Fibroblast of skin of right quadriceps (primary cell): Measurements from ENCODE around the gene SSX4.
"Not testable (repeated sequence)": the region's sequence is repeated elsewhere in the genome, so short reads cannot be mapped to it uniquely, and the experiment has no call there.

Experiments
- DNase-seq: peaks from one replicate; pipeline ENCODE4 v3.0.0-alpha.2; 2013

Gene SSX4, protein sequence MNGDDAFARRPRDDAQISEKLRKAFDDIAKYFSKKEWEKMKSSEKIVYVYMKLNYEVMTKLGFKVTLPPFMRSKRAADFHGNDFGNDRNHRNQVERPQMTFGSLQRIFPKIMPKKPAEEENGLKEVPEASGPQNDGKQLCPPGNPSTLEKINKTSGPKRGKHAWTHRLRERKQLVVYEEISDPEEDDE

GRCh38 chrX:48383239-48383638 lies at the start of gene SSX4:
TSS of gene SSX4 (plus strand) at chrX:48383539. CDS start at chrX:48384054, 515 bp downstream.
- DNase-seq: not testable (repeated sequence)

DNA sequence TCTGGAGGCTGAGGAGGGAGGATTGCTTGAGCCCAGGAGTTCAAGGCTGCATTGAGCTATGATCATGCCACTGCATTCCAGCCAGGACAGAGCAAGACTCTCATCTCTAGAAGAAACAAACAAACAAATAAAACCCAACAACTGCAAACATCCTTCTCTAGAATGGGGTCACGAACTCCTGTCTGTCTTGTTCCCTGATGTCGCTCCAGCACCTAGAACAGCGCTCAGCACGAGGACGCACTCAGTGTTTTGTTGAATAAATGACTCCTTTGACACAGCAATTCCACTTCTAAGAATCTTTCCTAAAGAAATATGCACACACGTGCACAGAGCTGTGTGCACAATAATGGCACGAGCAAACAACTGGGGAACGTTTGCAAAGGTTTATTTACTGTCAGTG lies 37.3 kb upstream of the SSX4 start:
- not testable (repeated sequence) for DNase-seq

- DNase-seq: not testable (repeated sequence)
Observed at GRCh38 chrX:48356315-48357094, 26.8 kb upstream of the SSX4 start, which contains the start of gene SSX3. TSS of gene SSX3 (minus strand) at chrX:48356703. CDS start at chrX:48355249, 1,454 bp downstream.

- no peak for DNase-seq
Observed at GRCh38 chrX:48357681-48358080, 25.7 kb upstream of the SSX4 start.

GRCh38 chrX:48359281-48359680 lies 24.1 kb upstream of the SSX4 start:
- not testable (repeated sequence) for DNase-seq

DNA sequence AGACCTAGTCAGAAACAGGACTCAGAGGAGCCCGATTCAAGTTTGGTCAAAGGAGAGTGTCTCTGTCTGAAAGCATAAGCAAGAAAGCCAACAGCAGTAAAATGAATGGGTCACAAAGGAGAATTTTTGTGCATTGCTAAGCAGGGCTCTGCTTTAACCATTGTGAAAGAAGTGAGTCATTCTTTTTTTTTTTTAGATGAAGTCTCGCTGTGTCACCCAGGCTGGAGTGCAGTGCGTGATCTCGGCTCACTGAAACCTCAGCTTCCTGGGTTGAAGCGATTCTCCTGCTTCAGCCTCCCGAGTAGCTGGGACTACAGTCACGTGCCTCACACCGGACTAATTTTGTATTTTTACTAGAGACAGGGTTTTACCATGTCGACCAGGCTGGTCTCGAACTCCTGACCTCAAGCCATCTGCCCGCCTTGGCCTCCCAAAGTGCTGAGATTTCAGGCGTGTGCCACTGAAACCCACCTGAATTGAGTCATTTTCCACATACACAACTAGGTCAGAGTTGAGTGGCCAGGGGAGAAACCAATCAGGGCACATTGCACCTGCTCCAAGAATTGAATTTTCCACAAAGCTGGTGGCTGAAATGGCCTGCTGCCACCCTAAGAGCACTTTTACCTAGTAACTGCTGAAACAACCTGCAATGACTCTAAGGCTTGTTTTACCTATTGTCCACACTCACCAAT lies 15.5 kb upstream of the SSX4 start:
- DNase-seq: not testable (repeated sequence)

- not testable (repeated sequence) for DNase-seq
Observed at GRCh38 chrX:48370408-48370807, 12.9 kb upstream of the SSX4 start.

DNA sequence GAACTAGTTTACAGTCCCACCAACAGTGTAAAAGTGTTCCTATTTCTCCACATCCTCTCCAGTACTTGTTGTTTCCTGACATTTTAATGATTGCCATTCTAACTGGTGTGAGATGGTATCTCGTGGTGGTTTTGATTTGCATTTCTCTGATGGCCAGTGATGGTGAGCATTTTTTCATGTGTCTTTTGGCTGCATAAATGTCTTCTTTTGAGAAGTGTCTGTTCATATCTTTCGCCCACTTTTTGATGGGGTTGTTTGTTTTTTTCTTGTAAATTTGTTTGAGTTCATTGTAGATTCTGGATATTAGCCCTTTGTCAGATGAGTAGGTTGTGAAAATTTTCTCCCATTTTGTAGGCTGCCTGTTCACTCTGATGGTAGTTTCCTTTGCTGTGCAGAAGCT lies 13.6 kb downstream of the SSX4 start:
- not testable (repeated sequence) for DNase-seq

GRCh38 chrX:48397825-48398224 lies 14.5 kb downstream of the SSX4 start:
- not testable (repeated sequence) for DNase-seq

DNA sequence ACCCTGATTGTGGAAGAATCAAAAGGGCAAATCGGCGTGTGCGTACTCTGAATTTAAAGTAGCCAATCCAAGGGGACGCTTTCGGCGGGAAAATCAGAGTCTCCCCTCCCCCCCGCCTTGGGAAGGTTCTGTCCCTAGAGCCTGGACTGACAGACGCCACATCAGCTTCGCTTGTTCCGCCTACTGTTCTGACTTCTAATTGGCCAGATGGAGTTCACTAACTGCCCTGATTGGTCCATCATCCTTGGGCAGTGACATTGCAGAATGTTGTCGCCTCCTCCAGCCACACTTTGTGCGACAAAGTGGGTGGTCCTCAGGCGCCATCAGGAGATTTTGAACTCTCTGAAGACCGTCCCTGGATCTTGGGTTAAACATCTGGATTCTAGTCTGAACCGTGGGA lies 28.5 kb downstream of the SSX4 start, which contains the start of gene SSX4B:
TSS of gene SSX4B (minus strand) at position 101 of the 400 bp plus-strand sequence. CDS start 588 bp downstream, outside the sequence.
- DNase-seq: not testable (repeated sequence)

DNA sequence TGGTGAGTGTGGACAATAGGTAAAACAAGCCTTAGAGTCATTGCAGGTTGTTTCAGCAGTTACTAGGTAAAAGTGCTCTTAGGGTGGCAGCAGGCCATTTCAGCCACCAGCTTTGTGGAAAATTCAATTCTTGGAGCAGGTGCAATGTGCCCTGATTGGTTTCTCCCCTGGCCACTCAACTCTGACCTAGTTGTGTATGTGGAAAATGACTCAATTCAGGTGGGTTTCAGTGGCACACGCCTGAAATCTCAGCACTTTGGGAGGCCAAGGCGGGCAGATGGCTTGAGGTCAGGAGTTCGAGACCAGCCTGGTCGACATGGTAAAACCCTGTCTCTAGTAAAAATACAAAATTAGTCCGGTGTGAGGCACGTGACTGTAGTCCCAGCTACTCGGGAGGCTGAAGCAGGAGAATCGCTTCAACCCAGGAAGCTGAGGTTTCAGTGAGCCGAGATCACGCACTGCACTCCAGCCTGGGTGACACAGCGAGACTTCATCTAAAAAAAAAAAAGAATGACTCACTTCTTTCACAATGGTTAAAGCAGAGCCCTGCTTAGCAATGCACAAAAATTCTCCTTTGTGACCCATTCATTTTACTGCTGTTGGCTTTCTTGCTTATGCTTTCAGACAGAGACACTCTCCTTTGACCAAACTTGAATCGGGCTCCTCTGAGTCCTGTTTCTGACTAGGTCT lies 43.8 kb downstream of the SSX4 start:
- DNase-seq: not testable (repeated sequence)

GRCh38 chrX:48429606-48430005 lies 46.3 kb downstream of the SSX4 start:
- not testable (repeated sequence) for DNase-seq

- not testable (repeated sequence) for DNase-seq
Observed at GRCh38 chrX:48430166-48430565, 46.8 kb downstream of the SSX4 start.

DNA sequence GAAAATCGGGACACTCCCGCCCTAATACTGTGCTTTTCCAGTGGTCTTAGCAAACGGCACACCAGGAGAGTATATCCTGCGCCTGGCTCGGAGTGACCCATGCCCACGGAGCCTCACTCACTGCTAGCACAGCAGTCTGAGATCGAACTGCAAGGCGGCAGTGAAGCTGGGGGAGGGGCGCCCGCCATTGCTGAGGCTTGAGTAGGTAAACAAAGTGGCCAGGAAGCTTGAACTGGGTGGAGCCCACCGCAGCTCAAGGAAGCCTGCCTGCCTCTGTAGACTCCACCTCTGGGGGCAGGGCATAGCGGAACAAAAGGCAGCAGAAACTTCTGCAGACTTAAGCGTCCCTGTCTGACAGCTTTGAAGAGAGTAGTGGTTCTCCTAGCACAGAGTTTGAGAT lies 50.4 kb downstream of the SSX4 start:
- not testable (repeated sequence) for DNase-seq
